Skeletal muscle cell (primary cell): ENCODE measurements around the gene SYNRG.
"Not testable (repeated sequence)": the region's sequence is repeated elsewhere in the genome, so short reads cannot be mapped to it uniquely, and the experiment has no call there.

Source experiments
- DNase-seq: peaks from one replicate; pipeline ENCODE4 v3.0.0-alpha.2; 2010; ENCODE audit warnings: low read depth
- H3K4me3 ChIP-seq: 2 replicates; pipeline ENCODE4 v1.5.1; 2011; ENCODE audit warnings: low read depth, mild to moderate bottlenecking, control low read depth, low read length, moderate library complexity

SYNRG gene

GRCh38 chr17:37511642-37512041, 97.6 kb downstream of the SYNRG start:
- not testable (repeated sequence) for DNase-seq

GRCh38 chr17:37510056-37510455, 99.2 kb downstream of the SYNRG start:
- no peak overlapping the region for H3K4me3 ChIP-seq
- DNase-seq, result no peak

More at GRCh38 chr17:37511642-37512041, 97.6 kb downstream of the SYNRG start:
- H3K4me3 ChIP-seq, result not testable (repeated sequence)

DNA sequence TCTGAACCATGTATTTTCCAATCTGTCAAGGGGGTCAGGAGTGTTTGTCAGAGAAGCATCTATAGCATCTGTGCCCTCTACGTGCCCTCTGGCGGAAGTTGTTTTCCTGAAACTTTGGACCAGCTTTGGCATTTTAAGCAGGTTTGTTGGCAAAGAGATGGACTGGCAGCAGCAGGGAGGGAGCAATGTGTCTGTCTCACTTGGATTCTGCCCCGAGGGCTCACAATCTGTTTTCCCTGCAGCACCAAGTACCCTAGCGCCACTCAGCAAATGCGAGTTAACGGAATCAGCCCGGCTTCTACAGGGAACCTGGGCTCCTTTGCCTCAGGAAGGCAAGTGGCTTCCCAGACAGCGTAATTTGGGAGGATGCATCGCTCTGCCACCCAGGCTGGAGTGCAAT, 102.1 kb downstream of the SYNRG start:
- no peak for DNase-seq
- no peak overlapping the region for H3K4me3 ChIP-seq

- no peak for DNase-seq
- H3K4me3 ChIP-seq, result no peak overlapping the region
These were observed 102.5 kb downstream of the SYNRG start for GRCh38 chr17:37506678-37507077.

DNA sequence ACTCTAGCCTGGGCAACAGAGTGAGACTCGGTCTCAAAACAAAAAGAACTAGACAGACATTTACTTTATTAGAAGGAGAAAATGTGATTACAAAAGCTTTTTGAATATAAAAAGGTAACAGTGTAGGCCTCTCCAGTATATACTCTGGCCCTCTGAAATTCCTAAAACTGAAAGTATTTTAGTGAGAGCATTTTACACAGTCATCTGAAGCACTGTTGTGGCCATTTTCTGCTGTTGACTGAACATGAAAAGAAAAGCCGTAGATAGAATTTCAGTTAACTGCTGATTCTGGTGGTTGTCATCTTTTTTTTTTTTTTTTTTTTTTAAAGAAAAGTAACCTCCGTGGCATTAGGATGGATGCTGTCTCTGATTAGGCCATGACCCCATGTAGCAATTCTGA, 103.9 kb downstream of the SYNRG start:
- no peak overlapping the region for H3K4me3 ChIP-seq
- no peak for DNase-seq

DNA sequence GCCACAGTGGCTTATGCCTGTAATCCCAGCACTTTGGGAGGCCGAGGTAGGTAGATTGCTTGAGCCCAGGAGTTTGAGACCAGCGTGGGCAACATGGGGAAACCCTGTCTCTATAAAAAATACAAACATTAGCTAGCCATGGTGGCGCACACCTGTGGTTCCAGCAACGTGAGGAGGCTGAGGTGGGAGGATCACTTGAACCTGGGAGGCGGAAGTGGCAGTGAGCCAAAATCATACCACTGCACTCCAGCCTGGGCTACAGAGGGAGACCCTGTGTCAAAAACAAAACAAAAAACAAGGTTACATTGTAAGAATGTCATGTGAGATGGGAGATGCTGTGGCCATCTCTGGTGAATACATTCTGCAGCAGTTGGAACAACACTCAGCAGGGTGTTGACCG, 106.1 kb downstream of the SYNRG start:
- DNase-seq, result no peak
- no peak overlapping the region for H3K4me3 ChIP-seq

- no peak overlapping the region for H3K4me3 ChIP-seq
- no peak for DNase-seq
These were observed 106.9 kb downstream of the SYNRG start for GRCh38 chr17:37502009-37502936.

DNA sequence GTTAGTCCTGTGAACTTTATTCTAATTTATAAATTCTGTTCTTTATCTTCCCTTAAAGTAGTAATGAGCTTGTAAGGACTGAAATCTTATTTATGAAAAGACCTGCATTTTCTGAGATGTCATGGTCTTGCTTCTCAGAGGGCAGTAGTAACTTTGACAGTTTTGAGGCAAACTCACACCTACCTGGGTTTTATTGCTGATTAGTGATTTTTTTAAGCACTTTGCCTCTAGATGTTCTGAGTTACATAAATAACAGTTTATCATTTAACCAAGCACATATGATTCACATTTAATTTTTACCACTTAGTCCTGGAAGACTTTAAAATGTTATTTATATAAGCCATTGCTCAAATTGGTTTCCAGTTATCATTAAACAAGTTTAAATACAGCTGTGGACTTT, 108.8 kb downstream of the SYNRG start:
- no peak overlapping the region for H3K4me3 ChIP-seq
- no peak for DNase-seq

DNA sequence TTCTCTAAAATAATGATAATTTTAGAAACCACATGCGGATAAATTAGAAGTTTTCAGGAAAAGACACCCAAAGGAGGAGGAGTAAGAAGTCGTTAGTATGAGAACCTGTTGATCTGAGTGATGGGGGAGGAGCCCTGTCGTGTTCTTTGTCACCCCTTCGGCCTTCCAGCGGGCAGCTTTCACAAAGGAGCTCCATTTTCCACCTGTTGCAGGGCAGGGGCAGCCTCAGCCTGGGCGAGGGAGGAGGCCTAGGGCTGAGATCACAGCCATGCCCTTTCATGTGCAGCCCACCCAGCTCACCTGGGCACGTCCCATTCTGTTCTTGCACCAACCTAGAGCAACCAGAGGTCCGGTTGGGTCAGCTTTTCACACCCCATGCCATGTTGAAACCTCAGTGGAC, 114.2 kb downstream of the SYNRG start:
- H3K4me3 ChIP-seq, result no peak overlapping the region
- DNase-seq, result no peak

GRCh38 chr17:37494401-37494831, 114.8 kb downstream of the SYNRG start:
- DNase-seq, result no peak
- no peak overlapping the region for H3K4me3 ChIP-seq

DNA sequence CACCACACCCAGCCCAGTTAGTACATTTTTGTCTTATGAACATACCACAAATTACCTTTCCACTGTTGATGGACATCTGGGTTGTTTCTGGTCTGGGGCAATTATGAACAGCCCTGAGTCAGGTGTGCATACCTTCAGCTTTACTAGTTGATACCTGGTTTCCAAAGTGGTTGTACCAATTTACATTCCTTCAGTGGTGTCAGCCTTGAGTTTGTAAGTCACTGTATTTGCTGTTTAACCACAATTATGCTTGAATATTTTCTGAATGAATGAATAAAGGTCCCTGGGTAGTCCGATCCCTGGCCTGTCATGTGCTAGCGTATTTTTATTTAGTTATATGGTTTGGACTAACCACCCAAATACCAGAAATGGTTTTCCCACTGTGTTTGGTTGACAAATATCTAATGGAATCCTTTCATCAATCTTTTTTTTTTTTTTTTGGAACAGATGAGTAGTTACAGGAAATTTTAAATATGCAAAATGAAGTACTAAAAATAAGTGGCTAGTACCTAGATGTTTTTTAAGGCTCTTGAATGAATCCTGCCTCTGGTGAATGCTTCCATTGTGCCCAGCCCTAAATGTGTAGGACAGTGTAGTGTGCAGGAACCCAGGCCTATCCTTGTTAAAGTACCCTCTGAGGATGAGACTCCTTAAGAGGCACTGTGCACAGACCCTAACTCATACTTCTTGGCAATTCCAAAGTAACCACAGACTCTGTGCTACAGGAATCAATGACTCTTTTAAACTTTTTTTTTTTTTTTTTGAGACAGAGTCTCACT, 115.8 kb downstream of the SYNRG start:
- peak; percentile 55 for DNase-seq
- H3K4me3 ChIP-seq, result no peak overlapping the region

DNA sequence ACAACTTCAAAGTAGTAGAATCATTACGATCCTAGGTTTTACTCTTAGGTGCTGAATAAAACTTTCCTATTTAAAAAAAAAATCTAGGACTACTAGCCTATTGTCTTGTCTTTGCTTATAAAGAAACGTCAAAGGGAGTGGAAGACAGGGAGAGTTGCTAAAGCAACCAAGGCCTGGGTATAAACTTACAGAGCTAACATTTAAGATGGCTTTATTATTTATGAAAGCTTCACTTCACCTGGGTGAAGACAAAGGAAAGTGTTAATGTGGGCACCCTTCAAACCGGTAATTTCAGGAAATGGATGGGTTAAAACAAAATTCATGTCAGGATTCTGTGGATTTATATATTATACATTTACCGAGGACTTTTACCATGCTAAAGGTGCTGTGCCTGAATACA, 117.1 kb downstream of the SYNRG start:
- peak overlapping the region; percentile 69 for H3K4me3 ChIP-seq
- no peak for DNase-seq

DNA sequence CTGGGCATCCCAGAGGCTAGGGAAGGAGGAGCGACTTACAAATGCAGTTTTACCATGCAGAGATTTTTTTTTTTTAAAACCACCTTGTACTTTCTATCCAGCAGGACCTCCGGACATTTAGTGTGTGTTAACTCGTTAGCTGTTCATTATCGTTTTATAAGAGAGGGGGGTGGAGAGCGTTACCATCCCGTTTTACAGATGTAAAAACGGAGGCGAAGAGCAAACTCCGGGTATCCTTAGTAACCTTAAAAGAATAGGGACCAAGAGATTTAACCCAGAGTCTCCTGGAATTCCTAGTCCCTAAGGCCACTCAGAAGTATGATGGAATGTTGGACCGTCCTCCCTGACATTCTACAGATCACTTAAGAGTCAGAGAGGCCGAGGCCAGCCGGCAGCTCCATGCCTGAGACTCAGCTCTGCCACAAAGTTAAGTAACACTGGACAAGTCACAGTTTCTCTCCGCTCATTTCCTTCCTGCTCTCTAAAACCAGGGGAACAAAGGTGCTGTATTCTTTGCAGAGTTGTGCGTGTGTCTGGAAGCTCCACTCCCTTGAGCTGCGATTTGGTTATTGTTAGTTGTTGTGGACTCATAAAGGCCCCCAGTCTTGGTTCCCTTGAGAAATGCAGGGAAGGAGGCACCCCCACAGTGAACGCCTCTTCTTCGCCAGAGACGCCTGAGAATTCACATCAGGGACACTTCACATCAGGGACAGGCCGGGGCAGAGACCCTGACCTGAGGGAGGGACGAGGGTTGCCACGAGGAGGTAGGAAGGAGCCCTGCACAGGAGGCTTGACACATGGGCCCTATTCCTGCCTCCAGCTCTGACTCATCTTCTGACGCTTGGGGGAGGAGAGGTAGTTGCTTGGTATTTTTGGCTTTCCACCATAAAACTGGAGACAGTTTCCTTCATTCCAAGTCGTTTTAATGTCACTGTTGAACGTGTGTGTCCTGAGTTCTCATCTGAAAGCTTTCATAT, 118.3 kb downstream of the SYNRG start:
- H3K4me3 ChIP-seq, result peak overlapping the region; percentile 69
- DNase-seq, result peak; percentile 62

GRCh38 chr17:37490022-37490587, 119.1 kb downstream of the SYNRG start:
- H3K4me3 ChIP-seq, result peak overlapping the region; percentile 69

DNA sequence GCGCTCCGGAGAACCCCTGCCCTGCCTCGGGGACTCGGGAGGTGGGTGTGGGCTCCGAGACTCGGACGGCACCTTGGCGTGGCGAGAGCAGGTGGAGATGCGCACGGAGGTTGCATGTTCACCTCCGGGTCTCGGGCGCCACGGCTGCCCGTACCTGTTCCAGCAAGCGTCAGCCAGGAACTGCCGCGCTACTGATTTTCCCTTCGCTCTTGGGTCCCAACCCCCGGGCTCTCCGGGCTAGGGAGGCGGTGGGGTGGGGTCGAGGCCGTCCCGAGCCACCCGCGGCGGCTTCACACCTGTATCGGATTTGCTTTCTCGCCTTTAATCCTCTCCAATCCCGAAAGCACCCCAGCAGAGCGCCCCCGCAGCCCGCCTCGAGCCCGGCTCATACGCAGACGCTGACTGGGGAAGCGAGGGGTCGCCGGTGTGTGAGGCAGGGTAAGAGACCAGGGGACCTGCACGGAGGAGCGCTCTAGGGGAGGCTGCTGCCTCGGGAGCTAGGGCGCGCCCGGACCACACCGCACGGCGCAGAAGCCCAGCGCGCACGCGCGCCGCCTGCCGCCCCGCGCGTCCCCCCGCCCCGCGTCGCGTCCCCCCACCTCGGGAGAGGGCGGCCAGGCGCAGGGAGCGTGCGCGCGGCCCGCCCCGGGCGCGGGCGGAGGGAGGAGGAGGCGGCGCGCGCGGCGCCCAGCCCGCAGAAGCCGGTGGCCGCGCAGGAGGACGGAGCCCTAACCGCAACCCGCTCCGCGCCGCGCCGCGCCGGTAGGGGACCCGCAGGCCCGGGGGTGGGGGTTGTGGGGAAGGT, 119.8 kb downstream of the SYNRG start, which contains the start of gene DUSP14:
Gene DUSP14, plus strand, starts transcription at position 695 of the 805 bp plus-strand sequence. CDS start 22,382 bp downstream, outside the sequence.
- peak within 1 kb of the TSS; percentile 77 for H3K4me3 ChIP-seq
- DNase-seq, result no peak

More at GRCh38 chr17:37490022-37490587, 119.1 kb downstream of the SYNRG start:
- no peak for DNase-seq

GRCh38 chr17:37488607-37489196, 120.5 kb downstream of the SYNRG start:
- peak; percentile 86 for DNase-seq
- H3K4me3 ChIP-seq, result peak overlapping the region; percentile 77

DNA sequence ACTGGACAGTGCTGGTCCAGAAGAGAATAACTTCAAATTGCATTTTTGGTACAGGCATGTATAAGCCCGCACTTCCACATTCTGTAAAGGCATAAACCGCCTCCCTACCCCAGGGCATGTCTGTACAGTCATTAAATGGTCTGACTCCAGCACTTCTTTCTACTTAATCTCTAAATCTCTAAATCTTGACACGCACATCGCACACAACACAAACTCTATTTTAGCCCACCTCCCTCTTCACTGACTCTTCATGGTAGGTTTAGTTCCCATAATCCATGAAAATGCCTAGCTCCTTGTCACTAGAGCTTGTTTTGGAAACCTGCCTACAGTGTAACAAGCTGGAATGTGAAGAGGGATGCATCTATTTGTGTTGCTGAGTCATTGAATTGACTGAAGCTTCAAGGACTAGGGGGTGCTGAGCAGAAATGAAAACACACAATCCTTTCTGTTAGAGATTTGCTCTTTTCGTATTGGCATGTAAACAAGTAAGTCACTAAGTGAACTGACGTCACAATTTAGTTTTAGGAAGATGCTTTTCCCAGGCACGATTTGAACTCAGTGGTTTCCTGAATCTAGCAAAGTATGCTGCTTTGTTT, 121.1 kb downstream of the SYNRG start:
- H3K4me3 ChIP-seq, result peak overlapping the region; percentile 77
- DNase-seq, result peak; percentile 93
